Parathyroid adenoma (tissue), 2 donors: ENCODE measurements around the gene KRTAP1-4.
"Not testable (repeated sequence)": the region's sequence is repeated elsewhere in the genome, so short reads cannot be mapped to it uniquely, and the experiment has no call there.

Experiments
- H2AFZ ChIP-seq: fragments of 300-600 bp; sonication (generic); one replicate; pipeline ENCODE4 v1.7.0; 2017; ENCODE audit warnings: antibody characterized with exemption, mild to moderate bottlenecking
- H3K27ac ChIP-seq: fragments of 300-600 bp; sonication (generic); one replicate; pipeline ENCODE4 v1.7.0; 2017
- H3K27me3 ChIP-seq: fragments of 300-600 bp; sonication (generic); one replicate; pipeline ENCODE4 v1.7.0; 2017; ENCODE audit warnings: low read length; ENCODE audit not compliant: control insufficient read depth, insufficient read depth
- H3K36me3 ChIP-seq: fragments of 300-600 bp; sonication (generic); one replicate; pipeline ENCODE4 v1.7.0; 2017; ENCODE audit warnings: low read length; ENCODE audit not compliant: control insufficient read depth, insufficient read depth
- H3K4me1 ChIP-seq: fragments of 300-600 bp; sonication (generic); one replicate; pipeline ENCODE4 v1.7.0; 2017; ENCODE audit warnings: control low read depth
- H3K4me2 ChIP-seq: fragments of 300-600 bp; sonication (generic); one replicate; pipeline ENCODE4 v1.7.0; 2017; ENCODE audit warnings: low read length
- H3K4me3 ChIP-seq: fragments of 300-600 bp; sonication (generic); one replicate; pipeline ENCODE4 v1.7.0; 2017; ENCODE audit warnings: low read depth, low read length
- H3K79me2 ChIP-seq: fragments of 300-600 bp; sonication (generic); one replicate; pipeline ENCODE4 v1.7.0; 2017; ENCODE audit warnings: control low read depth
- H3K9ac ChIP-seq: fragments of 300-600 bp; sonication (generic); one replicate; pipeline ENCODE4 v1.7.0; 2017; ENCODE audit warnings: mild to moderate bottlenecking
- H3K9me3 ChIP-seq: fragments of 300-600 bp; sonication (generic); one replicate; pipeline ENCODE4 v1.7.0; 2017; ENCODE audit warnings: low read length; ENCODE audit not compliant: control insufficient read depth
- CTCF ChIP-seq: fragments of 300-600 bp; sonication (generic); IDR thresholded peaks from one replicate; pipeline ENCODE4 v1.7.0; 2017; ENCODE audit warnings: antibody characterized with exemption, mild to moderate bottlenecking
- donor health status: primary hyperparathyroidism.

Gene KRTAP1-4

GRCh38 chr17:41061964-41062363 is 32.0 kb upstream of the KRTAP1-4 start:
- Histone ChIP-seq H3K79me2 (no peaks in the 10 kb centered on the region), H2AFZ (no peak overlapping the region), H3K9me3 (no peaks in the 10 kb centered on the region), H3K27ac (no peak overlapping the region), H3K9ac (no peak overlapping the region), H3K27me3 (no peaks in the 10 kb centered on the region), H3K4me1 (no peaks in the 10 kb centered on the region), H3K4me3 (no peak overlapping the region), H3K36me3 (no peaks in the 10 kb centered on the region), H3K4me2 (no peak overlapping the region)
- TF ChIP-seq CTCF, result no peak

- H3K36me3 ChIP-seq, result no peaks in the 10 kb centered on the region
These were observed 30.1 kb upstream of the KRTAP1-4 start, which contains the start of gene KRTAP2-3 for GRCh38 chr17:41060052-41060604. Gene KRTAP2-3 (minus strand): TSS chr17:41060114. CDS start chr17:41060050, 64 bp downstream.

GRCh38 chr17:41059276-41060051 is 29.5 kb upstream of the KRTAP1-4 start:
- not testable (repeated sequence) for H3K4me3 ChIP-seq, H3K9me3 ChIP-seq, H3K4me1 ChIP-seq, H3K4me2 ChIP-seq, H3K9ac ChIP-seq, H2AFZ ChIP-seq, H3K79me2 ChIP-seq, H3K27ac ChIP-seq, H3K27me3 ChIP-seq, H3K36me3 ChIP-seq

More at GRCh38 chr17:41060052-41060604, 30.1 kb upstream of the KRTAP1-4 start, which contains the start of gene KRTAP2-3:
- no peak within 1 kb of the TSS for H2AFZ ChIP-seq
- H3K79me2 ChIP-seq, result no peaks in the 10 kb centered on the region
- H3K27ac ChIP-seq, result no peak within 1 kb of the TSS
- TF ChIP-seq CTCF, result no peak
- H3K9ac ChIP-seq, result no peak within 1 kb of the TSS
- H3K4me2 ChIP-seq, result no peak within 1 kb of the TSS
- H3K4me3 ChIP-seq, result no peak within 1 kb of the TSS
- H3K27me3 ChIP-seq, result no peaks in the 10 kb centered on the region
- no peaks in the 10 kb centered on the region for H3K4me1 ChIP-seq
- H3K9me3 ChIP-seq, result no peaks in the 10 kb centered on the region

- H3K4me3 ChIP-seq, result no peak overlapping the region
- TF ChIP-seq CTCF, result no peak
- no peaks in the 10 kb centered on the region for H3K79me2 ChIP-seq
- H2AFZ ChIP-seq, result no peak overlapping the region
- H3K27me3 ChIP-seq, result no peaks in the 10 kb centered on the region
- H3K4me1 ChIP-seq, result no peaks in the 10 kb centered on the region
- H3K27ac ChIP-seq, result no peak overlapping the region
- H3K36me3 ChIP-seq, result no peaks in the 10 kb centered on the region
- H3K9ac ChIP-seq, result no peak overlapping the region
- no peak overlapping the region for H3K4me2 ChIP-seq
- no peaks in the 10 kb centered on the region for H3K9me3 ChIP-seq
These were observed 28.7 kb upstream of the KRTAP1-4 start for GRCh38 chr17:41058741-41059140.

- Histone ChIP-seq H3K9ac (no peak overlapping the region), H3K79me2 (no peaks in the 10 kb centered on the region), H3K27me3 (no peaks in the 10 kb centered on the region), H3K36me3 (no peaks in the 10 kb centered on the region), H2AFZ (no peak overlapping the region), H3K27ac (no peak overlapping the region), H3K4me1 (no peaks in the 10 kb centered on the region), H3K4me3 (no peak overlapping the region), H3K4me2 (no peak overlapping the region), H3K9me3 (no peaks in the 10 kb centered on the region)
- TF ChIP-seq CTCF, result no peak
These were observed 27.6 kb upstream of the KRTAP1-4 start for GRCh38 chr17:41057547-41057946.

- H3K27me3 ChIP-seq, H3K9ac ChIP-seq, H3K36me3 ChIP-seq, H3K4me2 ChIP-seq, H2AFZ ChIP-seq, H3K4me3 ChIP-seq, H3K4me1 ChIP-seq, H3K9me3 ChIP-seq, H3K79me2 ChIP-seq, H3K27ac ChIP-seq: not testable (repeated sequence)
These were observed 25.1 kb upstream of the KRTAP1-4 start, which contains the start of gene KRTAP2-2 for GRCh38 chr17:41055130-41055529. Gene KRTAP2-2 (minus strand): TSS chr17:41055230. CDS start chr17:41055211, 19 bp downstream.

- H3K36me3 ChIP-seq, H3K4me2 ChIP-seq, H3K4me1 ChIP-seq, H3K9ac ChIP-seq, H3K27ac ChIP-seq, H3K4me3 ChIP-seq, H2AFZ ChIP-seq, H3K27me3 ChIP-seq, H3K79me2 ChIP-seq, H3K9me3 ChIP-seq: not testable (repeated sequence)
These were observed 24.6 kb upstream of the KRTAP1-4 start for GRCh38 chr17:41054556-41054955.
